NCI-H2196 treated with DMSO at 0.1 percent for 48 hours (cell line): ENCODE results near the gene IGSF9B.

Experiments
- DNase-seq: peaks from one replicate; lab custom pipeline; 2025; ENCODE audit not compliant: unreplicated experiment; lab: John Stamatoyannopoulos, UW

The IGSF9B gene

GRCh38 chr11:133985981-133986944 is 29.5 kb upstream of the IGSF9B start:
- no peak for DNase-seq

GRCh38 chr11:133984828-133985227 is 28.1 kb upstream of the IGSF9B start:
- no peak for DNase-seq

- no peak for DNase-seq
Measured at GRCh38 chr11:133983660-133984316, 27.0 kb upstream of the IGSF9B start.

- peak; percentile 9 for DNase-seq
Measured at GRCh38 chr11:133982876-133983275, 26.1 kb upstream of the IGSF9B start.

DNA sequence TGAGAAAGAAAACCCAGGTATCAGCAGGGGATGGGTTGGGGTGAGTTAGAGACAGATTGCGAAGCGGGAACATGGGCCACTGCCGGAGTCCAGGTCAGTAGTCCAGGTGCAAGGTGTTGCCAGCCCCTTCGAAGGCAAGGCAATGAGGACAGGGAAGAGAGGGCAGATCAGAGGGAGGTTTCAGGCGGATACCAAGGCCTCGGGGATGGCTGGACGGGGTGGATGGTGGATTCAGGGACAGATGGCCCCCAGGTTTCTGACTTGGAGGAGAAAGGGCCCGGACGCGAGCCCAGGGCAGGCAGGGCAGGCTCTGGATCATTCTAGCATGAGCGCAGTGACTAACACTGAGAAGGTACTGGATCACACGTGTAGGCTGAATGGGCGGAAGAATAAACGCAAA is 25.4 kb upstream of the IGSF9B start:
- no peak for DNase-seq

DNA sequence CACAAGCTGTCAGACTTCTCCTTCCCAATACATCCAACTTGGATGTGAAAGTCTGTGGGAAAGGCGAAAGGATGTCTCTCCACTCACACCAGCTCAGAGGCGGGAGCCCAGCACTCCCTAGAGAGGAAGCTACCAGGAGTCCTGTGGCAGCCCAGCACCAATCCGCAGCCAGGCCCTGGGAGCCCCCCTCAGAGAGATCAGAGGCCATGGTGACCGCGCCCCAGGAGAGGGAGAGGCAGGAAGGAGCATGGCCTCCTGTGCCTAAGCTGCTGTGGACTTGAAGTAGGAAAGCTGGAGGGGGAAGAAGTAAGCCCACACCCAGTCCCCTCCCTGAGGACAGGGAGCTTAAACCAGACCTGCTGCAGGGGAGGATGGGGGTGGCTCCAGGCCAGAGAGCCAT is 24.4 kb upstream of the IGSF9B start:
- no peak for DNase-seq

- DNase-seq: no peak
Measured at GRCh38 chr11:133980665-133981064, 23.9 kb upstream of the IGSF9B start.

GRCh38 chr11:133978794-133979193 is 22.0 kb upstream of the IGSF9B start:
- DNase-seq: no peak

GRCh38 chr11:133977067-133977677 is 20.4 kb upstream of the IGSF9B start:
- no peak for DNase-seq

- no peak for DNase-seq
Measured at GRCh38 chr11:133975488-133975849, 18.7 kb upstream of the IGSF9B start.

GRCh38 chr11:133974836-133975487 is 18.2 kb upstream of the IGSF9B start:
- no peak for DNase-seq

DNA sequence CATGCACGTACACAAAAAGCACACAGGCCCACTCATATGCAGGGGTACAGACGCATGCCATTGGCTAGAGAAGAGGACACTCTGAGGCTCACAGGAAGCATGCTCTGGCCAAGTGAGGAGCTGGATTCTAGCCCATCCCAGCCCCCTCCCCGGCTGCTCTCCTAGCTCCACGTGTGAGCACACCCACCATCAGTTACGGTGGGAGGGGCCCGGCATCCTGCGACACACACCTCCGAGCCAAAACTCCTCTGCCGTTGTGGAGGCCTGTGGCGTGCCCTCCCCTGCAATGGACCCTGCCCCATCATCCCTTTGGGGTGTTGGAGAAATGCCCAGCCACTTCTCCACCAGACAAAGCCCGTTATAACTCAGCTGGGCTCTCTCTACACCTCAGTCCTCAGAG is 15.1 kb upstream of the IGSF9B start:
- no peak for DNase-seq

GRCh38 chr11:133969112-133969511 is 12.3 kb upstream of the IGSF9B start:
- DNase-seq: no peak

DNA sequence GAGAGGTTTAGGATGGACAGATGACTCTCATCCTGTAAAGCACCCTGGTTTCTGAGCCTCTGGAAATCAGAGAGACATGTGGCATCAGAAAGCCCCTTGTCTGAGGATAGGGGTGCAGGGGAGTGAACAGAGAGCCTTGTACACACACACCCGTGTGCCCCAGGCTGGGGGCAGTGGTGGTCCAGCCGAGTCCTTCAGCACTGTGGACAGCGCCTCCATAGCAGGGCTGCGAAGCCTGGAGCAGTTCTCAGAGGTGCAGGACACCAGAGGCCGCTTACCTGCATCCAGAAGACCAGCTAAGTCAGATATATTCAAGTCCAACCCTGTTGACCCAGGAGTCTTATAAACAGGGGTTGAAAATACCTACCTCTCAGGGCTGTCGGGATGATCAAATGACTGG is 11.5 kb upstream of the IGSF9B start:
- no peak for DNase-seq

DNA sequence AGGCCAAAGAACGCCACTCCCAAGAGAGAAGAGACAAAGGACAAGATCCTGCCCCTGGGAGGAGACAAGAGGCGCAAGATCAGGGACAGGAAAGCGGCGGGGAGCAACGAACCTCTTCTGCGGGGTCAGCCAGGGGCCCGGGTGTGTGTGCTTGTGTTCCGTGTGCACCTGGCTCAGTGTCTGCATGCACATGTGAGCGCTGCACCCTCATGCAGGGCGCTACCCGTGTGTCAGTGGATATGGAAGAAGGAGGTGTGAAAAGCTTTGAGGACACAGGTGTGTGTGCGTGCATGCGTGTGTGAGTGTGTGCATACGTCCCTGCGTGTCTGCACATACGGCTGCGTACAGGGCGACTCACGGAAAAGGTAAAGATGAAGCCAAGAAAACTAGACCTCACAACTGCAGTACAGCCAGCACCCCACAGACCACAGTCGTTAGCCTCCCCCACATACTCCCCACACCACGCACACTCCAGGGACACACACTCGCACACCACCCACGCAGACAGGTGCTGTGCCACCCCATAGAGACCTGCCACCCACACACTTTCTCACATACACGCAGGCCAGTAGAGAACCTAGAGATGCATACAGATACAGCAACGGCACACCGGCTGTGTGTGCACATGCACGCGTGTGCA is 11.0 kb upstream of the IGSF9B start:
- DNase-seq: no peak

GRCh38 chr11:133966921-133967598 is 10.3 kb upstream of the IGSF9B start:
- no peak for DNase-seq

- DNase-seq: no peak
Measured at GRCh38 chr11:133966172-133966651, 9.4 kb upstream of the IGSF9B start.

DNA sequence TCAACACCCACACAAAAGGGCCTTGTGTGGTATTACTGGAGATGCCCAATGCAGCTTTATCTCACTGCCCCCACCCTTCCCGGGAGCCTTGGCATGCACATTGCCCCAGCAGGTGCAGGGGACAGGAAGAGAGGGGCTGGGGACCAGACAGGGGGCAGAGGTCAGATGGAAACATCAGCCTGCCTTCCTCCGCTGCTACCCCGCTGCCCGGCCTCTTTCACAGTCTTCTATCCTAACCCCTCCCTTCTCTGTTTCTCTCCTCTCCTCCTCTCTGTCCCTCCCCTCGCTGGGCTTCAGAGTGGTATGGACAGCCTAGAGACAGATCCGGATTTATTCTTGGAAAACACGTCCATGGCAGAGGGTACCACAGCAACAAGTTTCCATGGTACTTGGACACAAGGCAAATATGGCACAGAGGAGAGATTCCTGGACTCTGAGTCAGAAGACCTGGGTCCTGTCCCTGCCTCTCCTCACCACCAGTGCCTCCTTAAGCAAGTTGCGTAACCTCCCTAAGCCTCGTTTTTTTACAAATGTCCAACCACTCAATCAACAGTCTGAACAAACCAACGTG is 8.3 kb upstream of the IGSF9B start:
- no peak for DNase-seq

- no peak for DNase-seq
Measured at GRCh38 chr11:133964356-133964755, 7.6 kb upstream of the IGSF9B start.

- no peak for DNase-seq
Measured at GRCh38 chr11:133961890-133962289, 5.1 kb upstream of the IGSF9B start.
